GM06990 (cell line): ENCODE results near the gene FGF3.

ENCODE experiments used
- DNase-seq: peaks from one replicate; pipeline ENCODE4 v3.0.0-alpha.2; 2011; ENCODE audit not compliant: insufficient read length; ENCODE audit errors: extremely low read depth
- H3K27me3 ChIP-seq: replicated peaks from 2 replicates; pipeline ENCODE4 v1.6.0; 2011; ENCODE audit warnings: low read length; ENCODE audit not compliant: control insufficient read depth, insufficient read depth
- H3K36me3 ChIP-seq: 2 replicates; pipeline ENCODE4 v1.5.1; 2011; ENCODE audit warnings: low read length; ENCODE audit not compliant: control insufficient read depth, insufficient read depth
- H3K4me3 ChIP-seq: replicated peaks from 2 replicates; pipeline ENCODE4 v1.5.1; 2011; ENCODE audit warnings: low read depth, mild to moderate bottlenecking, control low read depth, low read length
- TF ChIP-seq, protein P1 (sequence below): IDR thresholded peaks from 2 replicates; pipeline ENCODE4 v1.5.1; 2011; ENCODE audit warnings: low read length, control low read depth, mild to moderate bottlenecking, inconsistent platforms; ENCODE audit not compliant: insufficient read depth, poor library complexity, severe bottlenecking

FGF3 gene

DNA sequence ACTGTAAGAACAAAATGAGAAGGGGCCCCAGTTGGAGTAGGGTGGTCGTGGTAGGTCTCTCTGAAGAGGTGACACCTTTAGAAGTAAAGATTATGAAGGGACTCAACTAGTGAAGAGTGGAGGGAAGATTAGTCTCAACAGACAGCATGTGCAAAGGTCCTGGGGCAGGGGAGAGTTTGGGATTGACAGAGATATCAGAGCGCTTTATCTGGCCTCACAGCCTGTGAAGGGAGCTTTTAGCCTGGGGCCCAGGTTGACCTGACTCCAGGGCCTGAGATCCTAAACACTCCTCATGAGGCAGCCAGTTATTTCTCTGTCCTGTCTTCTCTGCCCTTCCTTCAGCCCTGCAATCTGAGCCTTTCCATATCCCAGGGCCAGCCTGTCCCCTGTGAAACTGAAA lies 16.2 kb downstream of the FGF3 start:
- H3K27me3 ChIP-seq = no peaks in the 10 kb centered on the region
- H3K4me3 ChIP-seq = no peak overlapping the region
- TF ChIP-seq, protein P1, sequence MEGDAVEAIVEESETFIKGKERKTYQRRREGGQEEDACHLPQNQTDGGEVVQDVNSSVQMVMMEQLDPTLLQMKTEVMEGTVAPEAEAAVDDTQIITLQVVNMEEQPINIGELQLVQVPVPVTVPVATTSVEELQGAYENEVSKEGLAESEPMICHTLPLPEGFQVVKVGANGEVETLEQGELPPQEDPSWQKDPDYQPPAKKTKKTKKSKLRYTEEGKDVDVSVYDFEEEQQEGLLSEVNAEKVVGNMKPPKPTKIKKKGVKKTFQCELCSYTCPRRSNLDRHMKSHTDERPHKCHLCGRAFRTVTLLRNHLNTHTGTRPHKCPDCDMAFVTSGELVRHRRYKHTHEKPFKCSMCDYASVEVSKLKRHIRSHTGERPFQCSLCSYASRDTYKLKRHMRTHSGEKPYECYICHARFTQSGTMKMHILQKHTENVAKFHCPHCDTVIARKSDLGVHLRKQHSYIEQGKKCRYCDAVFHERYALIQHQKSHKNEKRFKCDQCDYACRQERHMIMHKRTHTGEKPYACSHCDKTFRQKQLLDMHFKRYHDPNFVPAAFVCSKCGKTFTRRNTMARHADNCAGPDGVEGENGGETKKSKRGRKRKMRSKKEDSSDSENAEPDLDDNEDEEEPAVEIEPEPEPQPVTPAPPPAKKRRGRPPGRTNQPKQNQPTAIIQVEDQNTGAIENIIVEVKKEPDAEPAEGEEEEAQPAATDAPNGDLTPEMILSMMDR = no peak
- DNase-seq = no peak
- H3K36me3 ChIP-seq = no peaks in the 10 kb centered on the region

DNA sequence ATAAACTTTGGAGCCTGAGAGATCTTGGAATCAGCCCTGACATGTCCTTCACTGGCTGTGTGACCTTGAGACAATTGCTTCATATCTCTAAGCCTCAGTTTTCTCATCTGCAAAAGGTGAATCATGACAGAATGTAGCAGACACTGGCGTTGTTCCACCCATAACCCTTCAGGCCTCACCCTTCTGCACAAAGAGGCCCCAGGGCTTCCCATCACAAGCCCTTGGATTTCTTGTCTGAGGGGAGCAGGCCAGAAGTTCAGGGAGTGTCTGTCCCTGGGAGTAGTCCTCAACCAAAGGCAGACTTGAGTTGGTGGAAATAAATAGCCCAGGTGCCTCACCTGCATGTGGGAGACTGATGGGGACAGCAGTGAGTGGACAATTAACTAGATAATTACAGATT lies 16.6 kb downstream of the FGF3 start:
- TF ChIP-seq, protein P1 = no peak
- H3K4me3 ChIP-seq = no peak overlapping the region
- no peaks in the 10 kb centered on the region for H3K27me3 ChIP-seq
- no peak for DNase-seq
- H3K36me3 ChIP-seq = no peaks in the 10 kb centered on the region

DNA sequence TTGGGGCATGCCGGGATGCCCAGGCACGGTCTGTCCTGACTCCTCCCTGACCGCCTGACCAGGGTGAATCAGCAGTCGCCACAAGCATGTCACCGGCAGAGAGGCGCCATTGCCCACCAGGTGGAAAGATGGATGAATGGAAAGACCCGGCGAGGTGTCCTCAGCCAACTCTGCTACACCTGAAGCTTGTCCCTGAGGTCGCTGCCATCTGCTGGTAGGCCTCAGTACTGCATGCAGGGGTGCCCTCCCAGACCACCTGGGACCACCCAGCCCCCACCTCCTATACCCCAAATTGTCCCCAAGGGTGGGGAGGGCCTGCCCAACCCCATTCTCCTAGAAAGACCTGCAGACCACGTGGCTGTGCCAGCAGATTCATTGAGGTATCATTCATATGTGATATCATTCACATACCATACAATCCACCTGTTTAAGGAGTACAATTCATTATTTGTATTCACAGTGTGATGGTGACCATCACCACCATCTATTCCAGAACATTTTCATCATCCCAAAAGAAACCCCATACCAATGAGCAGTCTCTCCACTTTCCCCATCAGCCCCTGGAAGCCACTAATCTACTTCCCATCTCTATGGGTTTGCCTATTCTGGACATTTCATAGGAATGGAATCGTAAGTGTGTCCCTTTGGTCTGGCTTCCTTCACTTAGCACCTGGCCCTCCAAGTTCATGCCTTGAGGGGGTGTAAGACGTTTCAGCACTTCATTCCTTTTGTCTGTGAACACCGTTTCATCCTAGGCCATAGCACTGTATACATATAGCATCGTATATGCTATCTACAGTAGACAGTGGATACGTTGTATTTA lies 17.5 kb downstream of the FGF3 start:
- no peak for DNase-seq
- TF ChIP-seq, protein P1 = peak; percentile 76
- Histone ChIP-seq H3K36me3 (no peaks in the 10 kb centered on the region), H3K27me3 (no peaks in the 10 kb centered on the region), H3K4me3 (no peak overlapping the region)

DNA sequence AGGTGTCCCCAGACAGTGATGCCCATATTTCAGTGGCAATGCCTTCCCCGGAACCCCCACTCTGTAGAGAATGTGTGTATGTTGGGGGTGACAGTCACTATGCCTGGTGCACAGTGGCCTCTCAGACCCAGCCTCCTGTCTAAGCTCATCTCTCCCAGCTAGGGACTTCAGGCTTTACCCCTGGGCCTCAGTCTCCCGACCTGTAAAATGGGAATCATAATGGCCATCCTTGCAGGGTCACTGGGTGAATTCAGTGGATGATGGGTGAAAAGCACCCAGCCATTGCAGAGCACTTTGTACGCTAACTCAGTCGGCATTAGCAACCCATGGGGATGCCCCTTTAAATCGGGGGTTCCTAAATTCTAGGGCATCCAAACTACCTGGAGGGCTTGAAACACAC lies 18.9 kb downstream of the FGF3 start:
- DNase-seq = no peak
- Histone ChIP-seq H3K36me3 (no peaks in the 10 kb centered on the region), H3K27me3 (no peaks in the 10 kb centered on the region), H3K4me3 (no peak overlapping the region)
- TF ChIP-seq, protein P1 = no peak

DNA sequence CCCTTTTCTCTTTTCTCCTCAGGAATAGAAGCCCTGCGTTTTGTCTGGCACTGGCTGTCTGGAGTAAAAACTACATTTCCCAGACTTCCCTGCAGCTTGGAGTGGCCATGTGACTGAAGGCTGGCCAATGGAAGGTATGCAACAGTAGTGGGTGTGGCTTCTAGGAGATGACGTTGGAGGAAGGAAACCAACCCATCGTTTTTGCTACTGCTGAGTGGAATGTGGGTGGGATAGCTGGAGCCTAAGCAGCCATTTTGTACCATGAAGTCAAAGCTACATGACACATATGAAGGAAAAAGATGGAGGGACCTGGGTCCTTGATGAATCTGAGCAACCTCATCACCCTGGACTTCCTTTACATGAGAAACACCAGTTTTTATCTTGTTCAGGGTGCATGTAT lies 19.6 kb downstream of the FGF3 start:
- no peak for DNase-seq
- H3K27me3 ChIP-seq = no peaks in the 10 kb centered on the region
- no peaks in the 10 kb centered on the region for H3K36me3 ChIP-seq
- H3K4me3 ChIP-seq = no peak overlapping the region
- TF ChIP-seq, protein P1 = no peak
